Muscle layer of colon (tissue), 2 donors: ENCODE measurements around the gene SHISA9.

Experiments
- H3K27ac ChIP-seq: one replicate; pipeline ENCODE4 v1.7.0; 2013; ENCODE audit warnings: low read depth, mild to moderate bottlenecking, low read length, moderate library complexity
- H3K27me3 ChIP-seq, 2 donors: one replicate each; pipeline ENCODE4 v1.7.0; 2013; ENCODE audit warnings: low read length in 2 of 2, mild to moderate bottlenecking in 2 of 2; ENCODE audit not compliant: insufficient read depth in 2 of 2, control insufficient read depth in 1 of 2
- H3K36me3 ChIP-seq: one replicate; pipeline ENCODE4 v1.7.0; 2013; ENCODE audit warnings: mild to moderate bottlenecking, low read length; ENCODE audit not compliant: insufficient read depth
- H3K4me1 ChIP-seq: one replicate; pipeline ENCODE4 v1.7.0; 2013; ENCODE audit warnings: mild to moderate bottlenecking, low read length; ENCODE audit not compliant: insufficient read depth
- H3K4me3 ChIP-seq, 2 donors: one replicate each; pipeline ENCODE4 v1.7.0; 2013; ENCODE audit warnings: low read length in 2 of 2, low read depth in 1 of 2, mild to moderate bottlenecking in 1 of 2, moderate library complexity in 1 of 2
- H3K9ac ChIP-seq: one replicate; pipeline ENCODE4 v1.7.0; 2013; ENCODE audit warnings: low read length
- H3K9me3 ChIP-seq: one replicate; pipeline ENCODE4 v1.7.0; 2013; ENCODE audit warnings: mild to moderate bottlenecking, low read length
- donor health status: abdominal sarcoma.
- donor health status: Adenocarcinoma of cecum.

SHISA9 gene

GRCh38 chr16:13032911-13033310, 131.5 kb downstream of the SHISA9 start:
- Histone ChIP-seq H3K36me3 (no peaks in the 10 kb centered on the region), H3K27me3 (no peaks in the 10 kb centered on the region), H3K9me3 (no peaks in the 10 kb centered on the region), H3K4me1 (no peaks in the 10 kb centered on the region), H3K4me3 (no peak overlapping the region), H3K9ac (no peak overlapping the region), H3K27ac (no peak overlapping the region)

- no peaks in the 10 kb centered on the region for H3K4me1 ChIP-seq
- H3K36me3 ChIP-seq: no peaks in the 10 kb centered on the region
- H3K9me3 ChIP-seq: no peaks in the 10 kb centered on the region
- no peak overlapping the region for H3K27ac ChIP-seq
- no peak overlapping the region for H3K9ac ChIP-seq
- no peak overlapping the region for H3K4me3 ChIP-seq
- no peaks in the 10 kb centered on the region for H3K27me3 ChIP-seq
These were observed 135.2 kb downstream of the SHISA9 start for GRCh38 chr16:13036600-13036999.

- Histone ChIP-seq H3K4me1 (no peaks in the 10 kb centered on the region), H3K27me3 (no peaks in the 10 kb centered on the region), H3K4me3 (no peak overlapping the region), H3K9me3 (no peaks in the 10 kb centered on the region), H3K9ac (no peak overlapping the region), H3K27ac (no peak overlapping the region), H3K36me3 (no peaks in the 10 kb centered on the region)
These were observed 137.2 kb downstream of the SHISA9 start for GRCh38 chr16:13038591-13038990.

GRCh38 chr16:13039526-13039925, 138.1 kb downstream of the SHISA9 start:
- Histone ChIP-seq H3K4me3 (no peak overlapping the region), H3K36me3 (no peaks in the 10 kb centered on the region), H3K27me3 (no peaks in the 10 kb centered on the region), H3K9me3 (no peaks in the 10 kb centered on the region), H3K9ac (no peak overlapping the region), H3K27ac (no peak overlapping the region), H3K4me1 (no peaks in the 10 kb centered on the region)

- H3K9ac ChIP-seq: no peak overlapping the region
- H3K9me3 ChIP-seq: no peaks in the 10 kb centered on the region
- no peak overlapping the region for H3K4me3 ChIP-seq
- H3K36me3 ChIP-seq: no peaks in the 10 kb centered on the region
- no peaks in the 10 kb centered on the region for H3K4me1 ChIP-seq
- no peaks in the 10 kb centered on the region for H3K27me3 ChIP-seq
- H3K27ac ChIP-seq: no peak overlapping the region
These were observed 139.8 kb downstream of the SHISA9 start for GRCh38 chr16:13041180-13041579.

- no peaks in the 10 kb centered on the region for H3K27me3 ChIP-seq
- no peaks in the 10 kb centered on the region for H3K9me3 ChIP-seq
- no peak overlapping the region for H3K4me3 ChIP-seq
- H3K9ac ChIP-seq: no peak overlapping the region
- H3K27ac ChIP-seq: no peak overlapping the region
- no peaks in the 10 kb centered on the region for H3K36me3 ChIP-seq
- H3K4me1 ChIP-seq: no peaks in the 10 kb centered on the region
These were observed 140.4 kb downstream of the SHISA9 start for GRCh38 chr16:13041646-13042290.

GRCh38 chr16:13042291-13042685, 140.9 kb downstream of the SHISA9 start:
- Histone ChIP-seq H3K27me3 (no peaks in the 10 kb centered on the region), H3K9me3 (no peaks in the 10 kb centered on the region), H3K4me1 (no peaks in the 10 kb centered on the region), H3K4me3 (no peak overlapping the region), H3K36me3 (no peaks in the 10 kb centered on the region), H3K9ac (no peak overlapping the region), H3K27ac (no peak overlapping the region)

GRCh38 chr16:13046061-13046821, 144.8 kb downstream of the SHISA9 start:
- no peaks in the 10 kb centered on the region for H3K4me1 ChIP-seq
- H3K9ac ChIP-seq: no peak overlapping the region
- H3K9me3 ChIP-seq: no peaks in the 10 kb centered on the region
- no peaks in the 10 kb centered on the region for H3K27me3 ChIP-seq
- H3K27ac ChIP-seq: no peak overlapping the region
- H3K4me3 ChIP-seq: no peak overlapping the region
- H3K36me3 ChIP-seq: no peaks in the 10 kb centered on the region

GRCh38 chr16:13047276-13047675, 145.9 kb downstream of the SHISA9 start:
- Histone ChIP-seq H3K36me3 (no peaks in the 10 kb centered on the region), H3K27ac (no peak overlapping the region), H3K9ac (no peak overlapping the region), H3K27me3 (no peaks in the 10 kb centered on the region), H3K4me3 (no peak overlapping the region), H3K4me1 (no peaks in the 10 kb centered on the region), H3K9me3 (no peaks in the 10 kb centered on the region)

GRCh38 chr16:13049688-13050087, 148.3 kb downstream of the SHISA9 start:
- Histone ChIP-seq H3K9ac (no peak overlapping the region), H3K9me3 (no peaks in the 10 kb centered on the region), H3K36me3 (no peaks in the 10 kb centered on the region), H3K27me3 (no peaks in the 10 kb centered on the region), H3K4me1 (no peaks in the 10 kb centered on the region), H3K27ac (no peak overlapping the region), H3K4me3 (no peak overlapping the region)

GRCh38 chr16:13052431-13052830, 151.0 kb downstream of the SHISA9 start:
- Histone ChIP-seq H3K4me1 (no peaks in the 10 kb centered on the region), H3K4me3 (no peak overlapping the region), H3K9me3 (no peaks in the 10 kb centered on the region), H3K27me3 (no peaks in the 10 kb centered on the region), H3K36me3 (no peaks in the 10 kb centered on the region), H3K9ac (no peak overlapping the region), H3K27ac (no peak overlapping the region)

GRCh38 chr16:13055480-13055879, 154.1 kb downstream of the SHISA9 start:
- no peak overlapping the region for H3K27ac ChIP-seq
- H3K4me3 ChIP-seq: no peak overlapping the region
- H3K36me3 ChIP-seq: no peaks in the 10 kb centered on the region
- no peak overlapping the region for H3K9ac ChIP-seq
- no peaks in the 10 kb centered on the region for H3K4me1 ChIP-seq
- H3K9me3 ChIP-seq: no peaks in the 10 kb centered on the region
- no peaks in the 10 kb centered on the region for H3K27me3 ChIP-seq
